HepG2 (cell line): ENCODE data around the gene VSIG2. TPM values are rescaled to one million over a fixed set of nuclear protein-coding genes. Genes with fewer than 3 reads are reported as not detected.

Experiments used
- ATAC-seq: fragments of 200-7000 bp; cut with Tn5 transposase; 3 replicates; pipeline ENCODE4 v1.9.1; 2020; ENCODE audit warnings: mild to moderate bottlenecking, moderate library complexity
- BruUV-seq: library from RNA; stranded (reverse); fragments of 400-500 nt; replicated peaks from 2 replicates; lab custom pipeline; 2021; lab: Mats Ljungman, UMichigan
- CTCF ChIA-PET: fragments of 300-600 bp; formaldehyde crosslinking; extraction: SDS; loops from one replicate; lab custom pipeline; 2021; ENCODE audit warnings: low total read pairs, inconsistent platforms, low intra/inter-chr PET ratio; lab: Yijun Ruan, JAX
- POLR2A ChIA-PET: fragments of 350-600 bp; sonication (Branson Sonifier 250); formaldehyde crosslinking; loops from one replicate; lab custom pipeline; 2020; ENCODE audit warnings: antibody characterized with exemption, inconsistent platforms; lab: Yijun Ruan, JAX
- DNase-seq: peaks from one replicate; pipeline ENCODE4 v3.0.0-alpha.2; 2015; ENCODE audit warnings: low spot score
- FAIRE-seq: peaks from 3 replicates; lab custom pipeline; 2011; peaks lifted over from hg19 to GRCh38; lab: Jason Lieb, UNC
- H2AFZ ChIP-seq: one replicate; pipeline ENCODE4 v1.6.1; 2011; ENCODE audit warnings: low read length, inconsistent platforms
- H3K27ac ChIP-seq: fragments of 300-600 bp; 3 replicates; pipeline ENCODE4 v1.8.0; 2011; ENCODE audit warnings: mixed run types, mild to moderate bottlenecking, mixed read lengths, low read length, inconsistent platforms; ENCODE audit not compliant: insufficient read depth; ENCODE audit errors: extremely low read length
- H3K27me3 ChIP-seq, 2 experiments: fragments of 200-600 bp in 1 of 2; 2 replicates in 1 of 2; 3 replicates in 1 of 2; pipeline versions ENCODE4 v1.6.0 to v1.8.0; 2011; ENCODE audit warnings: low read length in 2 of 2, mild to moderate bottlenecking in 2 of 2, moderate library complexity in 2 of 2, inconsistent platforms in 1 of 2; ENCODE audit not compliant: insufficient read depth in 2 of 2, control insufficient read depth in 1 of 2
- H3K36me3 ChIP-seq, 2 experiments: fragments of 200-600 bp in 1 of 2; replicated peaks in 1 of 2; 2 replicates in 1 of 2; 3 replicates in 1 of 2; pipeline versions ENCODE4 v1.5.1 to v1.8.0; 2011; ENCODE audit warnings: low read length in 2 of 2, inconsistent platforms in 1 of 2; ENCODE audit not compliant: insufficient read depth in 2 of 2, control insufficient read depth in 1 of 2
- H3K4me1 ChIP-seq: 2 replicates; pipeline ENCODE4 v1.5.1; 2012; ENCODE audit warnings: low read length, inconsistent platforms; ENCODE audit not compliant: insufficient read depth
- H3K4me2 ChIP-seq: 2 replicates; pipeline ENCODE4 v1.6.0; 2011; ENCODE audit warnings: low read depth, low read length, inconsistent platforms
- H3K4me3 ChIP-seq, 3 experiments: fragments of 200-600 bp in 1 of 3; sonication (generic), shearing (Covaris generic) in 1 of 3; replicated peaks in 1 of 3; 2 replicates each; pipeline ENCODE4 v1.5.1; 2011 to 2016; ENCODE audit warnings: low read length in 3 of 3, inconsistent platforms in 2 of 3, low read depth in 2 of 3, mild to moderate bottlenecking in 2 of 3, control low read depth in 1 of 3, mixed read lengths in 1 of 3; ENCODE audit not compliant: insufficient read depth in 1 of 3
- H3K79me2 ChIP-seq: one replicate; pipeline ENCODE4 v1.6.1; 2011; ENCODE audit warnings: low read length, inconsistent platforms; ENCODE audit not compliant: insufficient read depth
- H3K9ac ChIP-seq: 2 replicates; pipeline ENCODE4 v1.6.0; 2011; ENCODE audit warnings: mild to moderate bottlenecking, low read depth, low read length, inconsistent platforms; ENCODE audit not compliant: insufficient read depth
- H3K9me3 ChIP-seq: 2 replicates; pipeline ENCODE4 v1.5.1; 2012; ENCODE audit warnings: mild to moderate bottlenecking, low read length
- H4K20me1 ChIP-seq: 2 replicates; pipeline ENCODE4 v1.6.0; 2011; ENCODE audit warnings: inconsistent platforms, mild to moderate bottlenecking, low read length, moderate library complexity; ENCODE audit not compliant: insufficient read depth
- ADNP ChIP-seq: sonication (generic); formaldehyde crosslinking; IDR thresholded peaks from 2 replicates; pipeline ENCODE4 v1.4.0; 2020; ENCODE audit warnings: missing genetic modification reagents
- CBX1 ChIP-seq: IDR thresholded peaks from one replicate; pipeline ENCODE4 v1.6.1; 2016; ENCODE audit warnings: antibody characterized with exemption, low read depth
- PLSCR1 ChIP-seq: sonication (generic); formaldehyde crosslinking; IDR thresholded peaks from 2 replicates; pipeline ENCODE4 v1.5.0; 2020; ENCODE audit warnings: missing genetic modification reagents, mild to moderate bottlenecking, borderline replicate concordance
- SAFB2 ChIP-seq: sonication (generic); formaldehyde crosslinking; IDR thresholded peaks from 2 replicates; pipeline ENCODE4 v1.5.1; 2020; ENCODE audit warnings: missing genetic modification reagents, low read depth, mild to moderate bottlenecking, borderline replicate concordance
- SRF ChIP-seq: IDR thresholded peaks from 2 replicates; pipeline ENCODE4 v1.6.1; 2011; ENCODE audit warnings: mild to moderate bottlenecking, low read depth, low read length, moderate library complexity
- THAP7 ChIP-seq: sonication (generic); formaldehyde crosslinking; IDR thresholded peaks from 2 replicates; pipeline ENCODE4 v1.8.1; 2023; ENCODE audit warnings: mild to moderate bottlenecking, missing genetic modification reagents
- TRIM22 ChIP-seq: fragments of 450-650 bp; IDR thresholded peaks from 2 replicates; pipeline ENCODE4 v1.6.1; 2017
- ZBTB26 ChIP-seq: IDR thresholded peaks from 2 replicates; pipeline ENCODE4 v1.6.1; 2016; ENCODE audit warnings: missing compliant biosample characterization, missing genetic modification reagents, borderline replicate concordance
- ZNF382 ChIP-seq: sonication (generic); formaldehyde crosslinking; IDR thresholded peaks from 2 replicates; pipeline ENCODE4 v1.5.0; 2020; ENCODE audit warnings: missing genetic modification reagents, mild to moderate bottlenecking, borderline replicate concordance
- ZNF451 ChIP-seq: sonication (generic); formaldehyde crosslinking; IDR thresholded peaks from 2 replicates; pipeline ENCODE4 v1.5.0; 2020; ENCODE audit warnings: mild to moderate bottlenecking, missing genetic modification reagents
- ZNF552 ChIP-seq: sonication (generic); formaldehyde crosslinking; IDR thresholded peaks from 2 replicates; pipeline ENCODE4 v1.9.0; 2022; ENCODE audit warnings: missing genetic modification reagents, mild to moderate bottlenecking, borderline replicate concordance
- ZNF619 ChIP-seq: sonication (generic); formaldehyde crosslinking; IDR thresholded peaks from 2 replicates; pipeline ENCODE4 v1.4.0; 2020; ENCODE audit warnings: mild to moderate bottlenecking, missing genetic modification reagents
- ZNF761 ChIP-seq: sonication (generic); formaldehyde crosslinking; conservative IDR thresholded peaks from 2 replicates; pipeline ENCODE4 v1.4.0; 2020; ENCODE audit warnings: mild to moderate bottlenecking, missing genetic modification reagents
- ZSCAN12 ChIP-seq: sonication (generic); formaldehyde crosslinking; IDR thresholded peaks from 2 replicates; pipeline ENCODE4 v1.9.0; 2021; ENCODE audit warnings: mild to moderate bottlenecking, missing genetic modification reagents
- WGBS: methylation state at CpG from one replicate; pipeline ENCODE4 v1.1.6; 2017; ENCODE audit warnings: low lambda C conversion rate; 5-methylcytosine and 5-hydroxymethylcytosine counted together
- in situ Hi-C: cut with HindIII; loops from 2 replicates; pipeline ENCODE4 v1.10.0; 2017; ENCODE audit warnings: low pct_unique_long_range_greater_than_20kb; ENCODE audit not compliant: extremely low pct_ligation_motif_present
- intact Hi-C: fragments of 100-400 bp; cut with micrococcal nuclease; formaldehyde crosslinking; loops from one replicate; pipeline ENCODE4 v1.10.0; 2022; ENCODE audit not compliant: unreplicated experiment
- polyA plus RNA-seq, 8 experiments: library from polyadenylated mRNA; depleted of rRNA in 3 of 8; stranded (reverse) in 7 of 8; unstranded in 1 of 8; fragments of >200 nt; fragmentation: Illumina TruSeq in 4 of 8; extraction: Trizol in 4 of 8; gene quantifications; 2 replicates each; pipeline versions ENCODE4 v1.2.1 to v1.2.3, GENCODE V29; 2011 to 2016; ENCODE audit warnings: low read depth in 4 of 8, missing spikeins in 1 of 8, mixed read lengths in 1 of 8; ENCODE audit not compliant: insufficient read depth in 1 of 8
- total RNA-seq, 5 experiments: library from RNA; depleted of rRNA; stranded (reverse); fragments of >200 nt; fragmentation: Illumina TruSeq; extraction: Trizol; gene quantifications; 2 replicates each; pipeline ENCODE4 v1.2.3, GENCODE V29; 2016; ENCODE audit warnings: low read depth in 1 of 5

Gene VSIG2
- total and polyA plus RNA-seq, 2 of the 13 experiments (the other 11 are each of a cell fraction or from before 2014, with no cell fraction given): 0.80 to 2.7 TPM

- TF ChIP-seq ADNP (CRISPR knock-in tag) (no peak), ZNF761 (CRISPR knock-in tag) (no peak), ZBTB26 (no peak), TRIM22 (no peak), SAFB2 (no peak)
Measured at GRCh38 chr11:124729571-124729970, 22.5 kb downstream of the VSIG2 start (continued).

GRCh38 chr11:124728134-124728533 is 23.9 kb downstream of the VSIG2 start:
- intact Hi-C loops: no loop called here

More at GRCh38 chr11:124728134-124728533, 23.9 kb downstream of the VSIG2 start:
- TF ChIP-seq ZNF619: no peak
- no peak for TF ChIP-seq ZNF552
- TF ChIP-seq ZSCAN12 (CRISPR knock-in tag): no peak
- no peak for TF ChIP-seq ZNF382 (CRISPR knock-in tag)
- no peak for TF ChIP-seq ZNF451 (CRISPR knock-in tag)
- TF ChIP-seq SRF: no peak
- TF ChIP-seq THAP7 (CRISPR knock-in tag): no peak
- TF ChIP-seq CBX1: no peak
- no peak for TF ChIP-seq PLSCR1 (CRISPR knock-in tag)
- TF ChIP-seq, all 625 proteins: peak for 0
- Histone ChIP-seq H4K20me1 (no peaks in the 10 kb centered on the region), H3K4me1 (peaks cover 22% of the 10 kb centered on the region), H2AFZ (no peak overlapping the region), H3K27me3 (peaks cover 0 to 9% of the 10 kb centered on the region in 2 experiments; a peak in 2 of 5 replicates), H3K9me3 (no peaks in the 10 kb centered on the region), H3K36me3 (no peaks in the 10 kb centered on the region), H3K9ac (no peak overlapping the region), H3K4me3 (no peak overlapping the region), H3K4me2 (no peak overlapping the region), H3K79me2 (no peaks in the 10 kb centered on the region), H3K27ac (no peak overlapping the region)
- no TSS peak for BruUV-seq
- WGBS: 3% methylated on average over 2 of the region's 2 CpGs
- ATAC-seq (no peak), FAIRE-seq (no peak), DNase-seq (no peak)
- in situ Hi-C loops: no loop called here
- ChIA-PET POLR2A (no interaction called here), CTCF (no interaction called here)
